ENCODE results near the gene CARNS1. TPM values are rescaled to one million over a fixed set of nuclear protein-coding genes. Genes with fewer than 3 reads are reported as not detected.

The CARNS1 gene
- total and polyA plus RNA-seq, 2 experiments from 2014 or later: 2.4 to 7.7 TPM

GRCh38 chr11:67369275-67369674 is 46.2 kb upstream of the CARNS1 start:
- Histone ChIP-seq H4K20me1 (ENCODE audit: insufficient read depth, poor library complexity, severe bottlenecking) (no peaks in the 10 kb centered on the region), H3K4me3 (no peak overlapping the region), H3K79me2 (peaks cover 37% of the 10 kb centered on the region), H3K4me2 (peak overlapping the region; percentile 91), H2AFZ (no peak overlapping the region), H3K9me2 (replicated peaks; ENCODE audit: insufficient read depth) (no peaks in the 10 kb centered on the region), H3K27me3 (no peaks in the 10 kb centered on the region), H3K36me3 (replicated peaks; ENCODE audit: insufficient read depth, low read depth) (no peaks in the 10 kb centered on the region), H3K9me3 (ENCODE audit: low read depth) (no peaks in the 10 kb centered on the region), H3K4me1 (ENCODE audit: insufficient read depth) (peaks cover 75% of the 10 kb centered on the region), H3K27ac (peak overlapping the region; percentile 99)
- WGBS (ENCODE audit: low lambda C conversion rate, missing lambda C conversion rate): 85% methylated on average over 8 of the region's 8 CpGs
- TF ChIP-seq EZH2 (IDR thresholded peaks at IDR 0.05; ENCODE audit: borderline replicate concordance): no peak
- no peak for TF ChIP-seq EZH2phosphoT487 (IDR thresholded peaks at IDR 0.05; ENCODE audit: low read depth, severe bottlenecking, unreplicated experiment)
- no peak for DNase-seq (ENCODE audit: low spot score)

- Histone ChIP-seq H3K79me2 (peaks cover 32% of the 10 kb centered on the region), H3K27ac (peak overlapping the region; percentile 99), H3K4me3 (no peak overlapping the region), H4K20me1 (ENCODE audit: insufficient read depth, poor library complexity, severe bottlenecking) (no peaks in the 10 kb centered on the region), H3K4me2 (peak overlapping the region; percentile 91), H3K27me3 (no peaks in the 10 kb centered on the region), H2AFZ (no peak overlapping the region), H3K9me2 (replicated peaks; ENCODE audit: insufficient read depth) (no peaks in the 10 kb centered on the region), H3K36me3 (replicated peaks; ENCODE audit: insufficient read depth, low read depth) (no peaks in the 10 kb centered on the region), H3K4me1 (ENCODE audit: insufficient read depth) (peaks cover 81% of the 10 kb centered on the region), H3K9me3 (ENCODE audit: low read depth) (no peaks in the 10 kb centered on the region)
- peak; percentile 71 for DNase-seq (ENCODE audit: low spot score)
- TF ChIP-seq, protein P1, sequence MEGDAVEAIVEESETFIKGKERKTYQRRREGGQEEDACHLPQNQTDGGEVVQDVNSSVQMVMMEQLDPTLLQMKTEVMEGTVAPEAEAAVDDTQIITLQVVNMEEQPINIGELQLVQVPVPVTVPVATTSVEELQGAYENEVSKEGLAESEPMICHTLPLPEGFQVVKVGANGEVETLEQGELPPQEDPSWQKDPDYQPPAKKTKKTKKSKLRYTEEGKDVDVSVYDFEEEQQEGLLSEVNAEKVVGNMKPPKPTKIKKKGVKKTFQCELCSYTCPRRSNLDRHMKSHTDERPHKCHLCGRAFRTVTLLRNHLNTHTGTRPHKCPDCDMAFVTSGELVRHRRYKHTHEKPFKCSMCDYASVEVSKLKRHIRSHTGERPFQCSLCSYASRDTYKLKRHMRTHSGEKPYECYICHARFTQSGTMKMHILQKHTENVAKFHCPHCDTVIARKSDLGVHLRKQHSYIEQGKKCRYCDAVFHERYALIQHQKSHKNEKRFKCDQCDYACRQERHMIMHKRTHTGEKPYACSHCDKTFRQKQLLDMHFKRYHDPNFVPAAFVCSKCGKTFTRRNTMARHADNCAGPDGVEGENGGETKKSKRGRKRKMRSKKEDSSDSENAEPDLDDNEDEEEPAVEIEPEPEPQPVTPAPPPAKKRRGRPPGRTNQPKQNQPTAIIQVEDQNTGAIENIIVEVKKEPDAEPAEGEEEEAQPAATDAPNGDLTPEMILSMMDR (IDR thresholded peaks at IDR 0.05; ENCODE audit: poor library complexity): no peak
- no peak for TF ChIP-seq EZH2 (IDR thresholded peaks at IDR 0.05; ENCODE audit: borderline replicate concordance)
- TF ChIP-seq EZH2phosphoT487 (IDR thresholded peaks at IDR 0.05; ENCODE audit: low read depth, severe bottlenecking, unreplicated experiment): no peak
- WGBS (ENCODE audit: low lambda C conversion rate, missing lambda C conversion rate): 34% methylated on average over 9 of the region's 12 CpGs
These were observed 45.6 kb upstream of the CARNS1 start for GRCh38 chr11:67369801-67370284.

DNA sequence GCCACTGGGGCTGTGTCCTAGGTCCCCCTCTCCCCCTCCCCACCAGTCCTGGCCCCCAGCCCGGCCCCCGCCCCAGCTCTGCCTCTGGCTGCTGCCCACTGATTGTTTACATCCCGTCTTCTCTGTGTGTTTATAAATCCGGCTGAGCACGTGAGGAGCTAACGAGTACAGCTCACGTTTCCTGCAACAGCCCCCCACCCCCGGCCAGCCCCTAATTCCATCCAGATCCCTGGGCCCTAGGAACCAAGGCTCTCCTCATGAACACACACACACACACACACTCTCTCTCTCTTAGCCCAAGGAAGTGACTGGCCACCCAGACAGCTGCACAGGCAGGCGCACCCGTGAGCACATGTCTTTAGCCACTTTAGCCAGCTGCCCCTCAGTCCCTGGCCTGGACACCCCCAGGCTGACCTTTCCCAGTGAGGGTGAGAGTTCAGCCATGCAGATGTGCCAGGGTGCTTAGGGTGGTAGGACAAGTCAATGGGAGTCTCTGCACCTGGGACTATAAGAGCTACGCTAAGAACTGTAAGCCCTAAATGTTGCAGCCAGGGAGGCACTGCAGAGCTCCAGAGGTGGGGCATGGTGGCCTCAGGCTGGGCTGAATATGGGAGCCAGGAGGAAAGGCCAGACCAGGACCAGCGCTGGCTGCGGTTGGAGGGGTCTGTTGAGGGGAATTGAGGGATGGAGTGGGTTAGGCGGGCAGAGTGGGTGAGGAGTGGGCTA is 45.0 kb upstream of the CARNS1 start:
- Histone ChIP-seq H4K20me1 (ENCODE audit: insufficient read depth, poor library complexity, severe bottlenecking) (no peaks in the 10 kb centered on the region), H3K4me2 (peak overlapping the region; percentile 91)
- WGBS (ENCODE audit: low lambda C conversion rate, missing lambda C conversion rate): 48% methylated on average over 13 of the region's 14 CpGs

More for the DNA sequence above, 45.0 kb upstream of the CARNS1 start:
- Histone ChIP-seq H2AFZ (no peak overlapping the region), H3K9me2 (replicated peaks; ENCODE audit: insufficient read depth) (no peaks in the 10 kb centered on the region), H3K27ac (peak overlapping the region; percentile 99), H3K4me3 (no peak overlapping the region), H3K79me2 (peaks cover 30% of the 10 kb centered on the region), H3K4me1 (ENCODE audit: insufficient read depth) (peaks cover 83% of the 10 kb centered on the region), H3K36me3 (replicated peaks; ENCODE audit: insufficient read depth, low read depth) (no peaks in the 10 kb centered on the region), H3K9me3 (ENCODE audit: low read depth) (no peaks in the 10 kb centered on the region), H3K27me3 (no peaks in the 10 kb centered on the region)
- TF ChIP-seq EZH2phosphoT487 (IDR thresholded peaks at IDR 0.05; ENCODE audit: low read depth, severe bottlenecking, unreplicated experiment): no peak
- TF ChIP-seq EZH2 (IDR thresholded peaks at IDR 0.05; ENCODE audit: borderline replicate concordance): no peak
- TF ChIP-seq, protein P1 (IDR thresholded peaks at IDR 0.05; ENCODE audit: poor library complexity): no peak
- peak; percentile 84 for DNase-seq (ENCODE audit: low spot score)

All from hepatocyte (in vitro differentiated cells).